WTC11 (cell line): ENCODE data around the gene ZNF362. TPM values are rescaled to one million over a fixed set of nuclear protein-coding genes. Genes with fewer than 3 reads are reported as not detected.

Experiments
- ATAC-seq: fragments of 200-7000 bp; cut with Tn5 transposase; 2 replicates; pipeline ENCODE4 v1.10.0; 2021; ENCODE audit warnings: mild to moderate bottlenecking, moderate library complexity
- CTCF ChIA-PET: fragments of 300-600 bp; sonication (Branson Sonifier 250); formaldehyde crosslinking; loops from one replicate; lab custom pipeline; 2021; ENCODE audit warnings: antibody characterized with exemption; lab: Charles Lee
- POLR2A ChIA-PET: fragments of 350-600 bp; sonication (Branson Sonifier 250); formaldehyde crosslinking; loops from one replicate; lab custom pipeline; 2021; ENCODE audit warnings: antibody characterized with exemption; lab: Charles Lee
- DNase-seq: peaks from one replicate; pipeline ENCODE4 v3.0.0; 2021; ENCODE audit warnings: low spot score
- H3K27ac Mint-ChIP-seq: 2 replicates; pipeline ENCODE4 v1.8.0; 2021; ENCODE audit warnings: mixed read lengths
- H3K27me3 Mint-ChIP-seq: 2 replicates; pipeline ENCODE4 v1.8.0; 2021; ENCODE audit warnings: low read depth, mild to moderate bottlenecking, moderate library complexity, mixed read lengths
- H3K36me3 Mint-ChIP-seq: 2 replicates; pipeline ENCODE4 v1.8.0; 2021; ENCODE audit warnings: mixed read lengths
- H3K4me1 Mint-ChIP-seq: 2 replicates; pipeline ENCODE4 v1.8.0; 2022; ENCODE audit warnings: mixed read lengths
- H3K4me3 Mint-ChIP-seq: 2 replicates; pipeline ENCODE4 v1.8.0; 2021; ENCODE audit warnings: mild to moderate bottlenecking, moderate library complexity, mixed read lengths
- H3K9me3 Mint-ChIP-seq: 2 replicates; pipeline ENCODE4 v1.8.0; 2021; ENCODE audit warnings: mixed read lengths
- AFF4 ChIP-seq: sonication (generic); formaldehyde crosslinking; IDR thresholded peaks from 2 replicates; pipeline ENCODE4 v1.8.1; 2023; ENCODE audit warnings: mild to moderate bottlenecking, missing genetic modification reagents, borderline replicate concordance
- AR ChIP-seq: fragments of 250-450 bp; sonication (Bioruptor Pico); IDR thresholded peaks from 2 replicates; pipeline ENCODE4 v1.9.0; 2021; ENCODE audit warnings: mild to moderate bottlenecking
- ATF1 ChIP-seq: sonication (generic); formaldehyde crosslinking; IDR thresholded peaks from 2 replicates; pipeline ENCODE4 v1.8.1; 2023; ENCODE audit warnings: mild to moderate bottlenecking, moderate library complexity, missing genetic modification reagents
- ATF6 ChIP-seq: sonication (generic); formaldehyde crosslinking; IDR thresholded peaks from 2 replicates; pipeline ENCODE4 v1.8.1; 2023; ENCODE audit warnings: mild to moderate bottlenecking, missing genetic modification reagents
- CREB1 ChIP-seq: sonication (generic); formaldehyde crosslinking; IDR thresholded peaks from 2 replicates; pipeline ENCODE4 v1.8.0; 2023; ENCODE audit warnings: mild to moderate bottlenecking, missing genetic modification reagents
- ERG ChIP-seq: fragments of 250-450 bp; sonication (Bioruptor Pico); IDR thresholded peaks from 2 replicates; pipeline ENCODE4 v1.8.0; 2021; ENCODE audit warnings: mild to moderate bottlenecking
- ESRRA ChIP-seq: sonication (generic); formaldehyde crosslinking; IDR thresholded peaks from 2 replicates; pipeline ENCODE4 v1.8.1; 2022; ENCODE audit warnings: mild to moderate bottlenecking, missing genetic modification reagents, borderline replicate concordance
- FOXJ3 ChIP-seq: sonication (generic); formaldehyde crosslinking; IDR thresholded peaks from 2 replicates; pipeline ENCODE4 v1.9.0; 2021; ENCODE audit warnings: missing genetic modification reagents, mild to moderate bottlenecking, borderline replicate concordance
- MAX ChIP-seq: sonication (generic); formaldehyde crosslinking; IDR thresholded peaks from 2 replicates; pipeline ENCODE4 v1.8.0; 2022; ENCODE audit warnings: mild to moderate bottlenecking, missing genetic modification reagents
- NFATC4 ChIP-seq: fragments of 250-450 bp; sonication (Bioruptor Pico); IDR thresholded peaks from 2 replicates; pipeline ENCODE4 v1.9.0; 2021; ENCODE audit warnings: mild to moderate bottlenecking
- NR1H2 ChIP-seq: sonication (generic); formaldehyde crosslinking; IDR thresholded peaks from 2 replicates; pipeline ENCODE4 v1.9.0; 2021; ENCODE audit warnings: mild to moderate bottlenecking, moderate library complexity, missing genetic modification reagents
- ZMAT4 ChIP-seq: fragments of 250-450 bp; sonication (Bioruptor Pico); IDR thresholded peaks from 2 replicates; pipeline ENCODE4 v1.9.0; 2021; ENCODE audit warnings: mild to moderate bottlenecking
- ZNF121 ChIP-seq: sonication (generic); formaldehyde crosslinking; IDR thresholded peaks from 2 replicates; pipeline ENCODE4 v1.8.0; 2023; ENCODE audit warnings: missing genetic modification reagents
- ZNF281 ChIP-seq: sonication (generic); formaldehyde crosslinking; IDR thresholded peaks from 2 replicates; pipeline ENCODE4 v1.8.0; 2023; ENCODE audit warnings: mild to moderate bottlenecking, missing genetic modification reagents
- ZNF423 ChIP-seq: fragments of 250-450 bp; sonication (Bioruptor Pico); IDR thresholded peaks from 2 replicates; pipeline ENCODE4 v2.1.2; 2022; ENCODE audit warnings: mild to moderate bottlenecking, moderate library complexity
- ZNF425 ChIP-seq: fragments of 250-450 bp; sonication (Bioruptor Pico); conservative IDR thresholded peaks from 2 replicates; pipeline ENCODE4 v1.9.0; 2021; ENCODE audit warnings: mild to moderate bottlenecking
- total RNA-seq: library from RNA; stranded (reverse); gene quantifications from 3 replicates; pipeline ENCODE4 v1.2.3, GENCODE V29; 2021

The ZNF362 gene
- total RNA-seq, 1 experiment from 2014 or later: 24.2 TPM

GRCh38 chr1:33266766-33267165, 10.5 kb downstream of the ZNF362 start (continued):
- TF ChIP-seq ERG (CRISPR knock-in tag) (no peak), ZNF121 (CRISPR knock-in tag) (no peak), FOXJ3 (no peak)

- no peak for ATAC-seq
- CTCF ChIA-PET: interaction anchor here (0.6 to 1.2 kb wide), 2 partner anchors 28 to 47 kb away, joined by 4 to 5 read pairs; no protein-coding TSS in a partner anchor
- TF ChIP-seq ESRRA (CRISPR knock-in tag) (no peak), ZNF281 (CRISPR knock-in tag) (no peak), AR (no peak), MAX (CRISPR knock-in tag) (no peak), ZNF425 (CRISPR knock-in tag) (no peak), NR1H2 (no peak), ATF6 (CRISPR knock-in tag) (no peak), ZMAT4 (no peak), NFATC4 (CRISPR knock-in tag) (no peak), ATF1 (CRISPR knock-in tag) (no peak), AFF4 (CRISPR knock-in tag) (no peak), CREB1 (no peak), ZNF423 (CRISPR knock-in tag) (no peak)
Observed at GRCh38 chr1:33267468-33268205, 11.3 kb downstream of the ZNF362 start.

More at GRCh38 chr1:33267468-33268205, 11.3 kb downstream of the ZNF362 start:
- H3K36me3 Mint-ChIP-seq: peaks cover 3% of the 10 kb centered on the region; the same call in 1 of the 2 replicates
- no peaks in the 10 kb centered on the region for H3K27me3 Mint-ChIP-seq
- DNase-seq: no peak
- POLR2A ChIA-PET: no interaction called here
- no peak overlapping the region for H3K27ac Mint-ChIP-seq
- H3K4me1 Mint-ChIP-seq: peaks cover 7% of the 10 kb centered on the region; the same call in 1 of the 2 replicates
- H3K4me3 Mint-ChIP-seq: no peak overlapping the region
- no peaks in the 10 kb centered on the region for H3K9me3 Mint-ChIP-seq
